ENCODE results near the gene SEC23IP. TPM values are rescaled to one million over a fixed set of nuclear protein-coding genes. Genes with fewer than 3 reads are reported as not detected.

Gene SEC23IP
- total and polyA plus RNA-seq, 12 donors, result 8.5 to 83.5 (median 36.9) TPM

DNA sequence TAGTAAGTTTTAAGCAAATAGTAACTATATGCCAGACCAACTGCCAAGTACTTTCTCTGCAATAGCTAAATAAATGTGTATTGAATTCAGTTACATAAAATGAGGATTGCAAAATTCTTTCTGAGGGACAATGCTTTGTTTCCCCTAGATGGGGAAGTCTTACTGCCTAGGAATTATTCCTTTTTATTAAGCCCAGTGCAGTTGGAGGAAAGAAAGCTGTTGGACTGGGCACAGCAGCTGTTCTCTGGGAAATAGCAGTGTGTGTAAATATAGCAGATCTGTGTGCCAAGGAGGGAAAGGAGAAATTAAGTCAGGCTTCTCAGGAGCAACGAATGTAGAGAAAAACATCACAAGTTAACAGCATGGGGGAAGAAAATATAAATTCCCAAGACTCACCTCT lies 77.1 kb downstream of the SEC23IP start:
- Histone ChIP-seq H3K4me1 (replicated peaks in 1 of 2) (no peaks in the 10 kb centered on the region), H3K27ac (no peak overlapping the region), H3K27me3 (no peaks in the 10 kb centered on the region), H3K9me3 (replicated peaks in 1 of 3) (no peaks in the 10 kb centered on the region), H3K36me3 (replicated peaks in 1 of 2) (no peaks in the 10 kb centered on the region), H3K4me3 (no peak overlapping the region)
- no peak for TF ChIP-seq POLR2A (IDR thresholded peaks at IDR 0.05)
- TF ChIP-seq, protein P1, sequence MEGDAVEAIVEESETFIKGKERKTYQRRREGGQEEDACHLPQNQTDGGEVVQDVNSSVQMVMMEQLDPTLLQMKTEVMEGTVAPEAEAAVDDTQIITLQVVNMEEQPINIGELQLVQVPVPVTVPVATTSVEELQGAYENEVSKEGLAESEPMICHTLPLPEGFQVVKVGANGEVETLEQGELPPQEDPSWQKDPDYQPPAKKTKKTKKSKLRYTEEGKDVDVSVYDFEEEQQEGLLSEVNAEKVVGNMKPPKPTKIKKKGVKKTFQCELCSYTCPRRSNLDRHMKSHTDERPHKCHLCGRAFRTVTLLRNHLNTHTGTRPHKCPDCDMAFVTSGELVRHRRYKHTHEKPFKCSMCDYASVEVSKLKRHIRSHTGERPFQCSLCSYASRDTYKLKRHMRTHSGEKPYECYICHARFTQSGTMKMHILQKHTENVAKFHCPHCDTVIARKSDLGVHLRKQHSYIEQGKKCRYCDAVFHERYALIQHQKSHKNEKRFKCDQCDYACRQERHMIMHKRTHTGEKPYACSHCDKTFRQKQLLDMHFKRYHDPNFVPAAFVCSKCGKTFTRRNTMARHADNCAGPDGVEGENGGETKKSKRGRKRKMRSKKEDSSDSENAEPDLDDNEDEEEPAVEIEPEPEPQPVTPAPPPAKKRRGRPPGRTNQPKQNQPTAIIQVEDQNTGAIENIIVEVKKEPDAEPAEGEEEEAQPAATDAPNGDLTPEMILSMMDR (IDR thresholded peaks at IDR 0.05), result no peak
- WGBS, 4 donors, result 46 to 86% (median 70%) methylated on average over 1 of the region's 1 CpG
- intact Hi-C loops (cut with DNase I), result no loop called here
- no peak for DNase-seq

DNA sequence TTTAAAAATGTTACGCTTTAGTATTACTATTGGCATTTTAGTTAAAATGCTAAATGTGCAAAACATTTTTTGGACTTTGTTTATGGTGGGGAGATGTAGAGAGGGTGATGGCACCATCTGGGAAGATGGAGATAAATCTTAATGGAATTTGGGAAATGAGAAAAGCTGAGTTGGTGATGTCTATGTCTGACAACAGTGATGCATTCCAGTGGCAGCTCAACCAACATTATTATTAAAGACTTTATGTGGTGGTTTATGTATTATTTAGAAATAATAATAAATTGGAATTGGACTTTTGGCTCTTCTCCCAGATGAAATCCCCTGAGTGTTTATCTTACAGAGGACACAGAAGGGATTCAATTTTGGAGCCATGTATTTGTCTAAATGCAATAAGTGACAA lies 77.6 kb downstream of the SEC23IP start:
- no peak for TF ChIP-seq POLR2A (IDR thresholded peaks at IDR 0.05)
- TF ChIP-seq, protein P1 (IDR thresholded peaks at IDR 0.05), result no peak
- WGBS, 4 donors, result 91 to 97% (median 93%) methylated on average over 1 of the region's 1 CpG
- DNase-seq, result no peak
- intact Hi-C loops (cut with DNase I), result no loop called here
- H3K27ac ChIP-seq, result no peak overlapping the region
- no peaks in the 10 kb centered on the region for H3K4me1 ChIP-seq (replicated peaks in 1 of 2)
- H3K27me3 ChIP-seq, result no peaks in the 10 kb centered on the region
- H3K36me3 ChIP-seq (replicated peaks in 1 of 2), result no peaks in the 10 kb centered on the region
- H3K4me3 ChIP-seq, result no peak overlapping the region
- H3K9me3 ChIP-seq (replicated peaks in 1 of 3), result no peaks in the 10 kb centered on the region

DNA sequence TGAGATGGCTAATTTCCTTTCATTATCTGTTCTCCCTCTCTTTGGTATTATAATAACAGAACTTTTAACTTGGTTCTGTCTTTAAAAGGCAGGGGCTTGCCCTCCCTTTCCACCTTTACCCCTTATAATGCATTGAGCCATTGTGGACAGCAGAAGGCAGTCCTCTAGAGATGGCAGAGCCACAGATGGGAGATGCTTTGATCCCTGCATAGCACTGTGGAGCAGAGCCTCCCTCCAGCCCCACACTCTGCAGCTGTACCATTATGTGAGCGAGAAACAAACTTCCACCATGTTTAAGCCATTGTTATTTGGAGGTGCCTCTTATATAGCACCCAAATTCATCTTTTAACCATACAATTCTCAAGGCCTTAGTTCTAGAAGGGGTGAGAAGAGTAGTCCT lies 78.4 kb downstream of the SEC23IP start:
- H3K27ac ChIP-seq, result no peak overlapping the region
- H3K4me3 ChIP-seq, result no peak overlapping the region
- DNase-seq, result no peak
- no peaks in the 10 kb centered on the region for H3K9me3 ChIP-seq (replicated peaks in 1 of 3)
- no peaks in the 10 kb centered on the region for H3K4me1 ChIP-seq (replicated peaks in 1 of 2)
- H3K27me3 ChIP-seq, result no peaks in the 10 kb centered on the region
- TF ChIP-seq POLR2A (IDR thresholded peaks at IDR 0.05), result no peak
- TF ChIP-seq, protein P1 (IDR thresholded peaks at IDR 0.05), result no peak
- 83 to 97% (median 88%) methylated on average over 1 of the region's 1 CpG for WGBS, 4 donors
- intact Hi-C loops (cut with DNase I), result no loop called here
- H3K36me3 ChIP-seq (replicated peaks in 1 of 2), result no peaks in the 10 kb centered on the region

DNA sequence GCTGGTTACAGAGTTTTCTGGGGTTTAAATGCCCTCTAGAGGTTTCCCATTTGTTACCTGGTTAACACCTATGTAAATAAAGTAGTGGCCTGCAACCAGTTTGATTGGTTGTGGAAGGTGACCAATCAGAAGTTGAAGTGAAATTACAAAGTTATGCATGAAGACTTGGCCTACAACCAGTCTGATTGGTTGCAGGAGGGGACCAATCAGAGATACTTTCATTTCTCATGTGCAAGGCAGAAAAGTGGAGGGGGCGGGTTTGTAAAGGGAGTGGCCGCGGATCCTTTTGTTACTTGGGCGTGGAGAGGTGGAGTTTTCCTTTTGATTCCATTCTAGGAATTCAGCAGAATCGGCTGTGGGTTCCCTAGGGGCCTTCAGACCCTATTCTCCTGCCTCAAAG lies 80.8 kb downstream of the SEC23IP start:
- no peak for DNase-seq
- intact Hi-C loops (cut with DNase I), result no loop called here
- Histone ChIP-seq H3K4me1 (replicated peaks in 1 of 2) (no peaks in the 10 kb centered on the region), H3K4me3 (no peak overlapping the region), H3K9me3 (replicated peaks in 1 of 3) (no peaks in the 10 kb centered on the region), H3K36me3 (replicated peaks in 1 of 2) (no peaks in the 10 kb centered on the region), H3K27me3 (no peaks in the 10 kb centered on the region), H3K27ac (no peak overlapping the region)
- WGBS, 4 donors, result 62 to 84% (median 70%) methylated on average over 5 of the region's 5 CpGs
- no peak for TF ChIP-seq POLR2A (IDR thresholded peaks at IDR 0.05)
- TF ChIP-seq, protein P1 (IDR thresholded peaks at IDR 0.05), result no peak
